ENCODE results near the gene SFN.
A peak's percentile ranks its signal among the peaks of the same experiment; 100 is the strongest.

- no peak for TF ChIP-seq CTCF (IDR thresholded peaks at IDR 0.05)
- TF ChIP-seq ARID4B (CRISPR knock-in tag; IDR thresholded peaks at IDR 0.05; ENCODE audit: borderline replicate concordance): peak; percentile 96
- peak; percentile 49; the same call in 1 of the 2 replicates for TF ChIP-seq TEAD4 (CRISPR knock-in tag; IDR thresholded peaks at IDR 0.05)
- 0 out of 2 replicates have a peak, but pooled peaks have one; percentile 18 for TF ChIP-seq NFE2L1 (CRISPR knock-in tag; IDR thresholded peaks at IDR 0.05)
- peak; percentile 54; the same call in 1 of the 2 replicates for TF ChIP-seq RELA (CRISPR knock-in tag; IDR thresholded peaks at IDR 0.05; ENCODE audit: borderline replicate concordance)
- peak; percentile 37 for TF ChIP-seq PRDM15 (CRISPR knock-in tag; IDR thresholded peaks at IDR 0.05)
- TF ChIP-seq STAT6 (CRISPR knock-in tag; conservative IDR thresholded peaks at IDR 0.05; ENCODE audit: low read depth): no peak
Measured at GRCh38 chr1:26889551-26890466, 26.9 kb downstream of the SFN start, which contains the start of gene GPN2.

Data from WTC11 (cell line).